AG09309 (cell line): ENCODE results near the gene STRIT1.

ENCODE experiments used
- DNase-seq: peaks from one replicate; pipeline ENCODE4 v3.0.0-alpha.2; 2010; ENCODE audit warnings: low read depth
- H3K4me3 ChIP-seq: 2 replicates; pipeline ENCODE4 v1.5.1; 2011; ENCODE audit warnings: mild to moderate bottlenecking, low read depth, low read length, moderate library complexity; ENCODE audit not compliant: control insufficient read depth
- CTCF ChIP-seq: IDR thresholded peaks from 2 replicates; pipeline ENCODE4 v1.5.1; 2011; ENCODE audit warnings: mild to moderate bottlenecking, low read depth, low read length, inconsistent platforms; ENCODE audit not compliant: insufficient read depth, control insufficient read depth; ENCODE audit errors: missing control alignments

STRIT1 gene

GRCh38 chr3:155308831-155309230 is 15.3 kb upstream of the STRIT1 start:
- H3K4me3 ChIP-seq = no peak overlapping the region
- no peak for TF ChIP-seq CTCF
- DNase-seq = no peak

- TF ChIP-seq CTCF = no peak
- H3K4me3 ChIP-seq = no peak overlapping the region
- DNase-seq = no peak
These were observed 13.7 kb upstream of the STRIT1 start for GRCh38 chr3:155307183-155307582.

- TF ChIP-seq CTCF = no peak
- no peak overlapping the region for H3K4me3 ChIP-seq
- DNase-seq = no peak
These were observed 10.9 kb upstream of the STRIT1 start for GRCh38 chr3:155304394-155304793.

GRCh38 chr3:155303540-155304097 is 10.1 kb upstream of the STRIT1 start:
- no peak for TF ChIP-seq CTCF

GRCh38 chr3:155302891-155303290 is 9.4 kb upstream of the STRIT1 start:
- H3K4me3 ChIP-seq = no peak overlapping the region
- DNase-seq = no peak
- no peak for TF ChIP-seq CTCF

More at GRCh38 chr3:155303540-155304097, 10.1 kb upstream of the STRIT1 start:
- no peak overlapping the region for H3K4me3 ChIP-seq
- no peak for DNase-seq

GRCh38 chr3:155302481-155302880 is 9.0 kb upstream of the STRIT1 start:
- no peak for DNase-seq
- TF ChIP-seq CTCF = no peak
- H3K4me3 ChIP-seq = no peak overlapping the region

GRCh38 chr3:155297100-155297499 is 3.6 kb upstream of the STRIT1 start:
- DNase-seq = no peak
- no peak for TF ChIP-seq CTCF
- no peak overlapping the region for H3K4me3 ChIP-seq
